MM.1S (cell line): ENCODE data around the gene CYTH1.

Source experiments
- DNase-seq: peaks from one replicate; pipeline ENCODE4 v3.0.0-alpha.2; 2015
- H2AFZ ChIP-seq: fragments of 300-600 bp; sonication (generic); 2 replicates; pipeline ENCODE4 v1.6.0; 2016; ENCODE audit warnings: antibody characterized with exemption, low read length
- H3F3A ChIP-seq: fragments of 300-600 bp; sonication (generic); 2 replicates; pipeline ENCODE4 v1.6.1; 2016; ENCODE audit warnings: mild to moderate bottlenecking, antibody characterized with exemption, low read length, moderate library complexity, mixed read lengths; ENCODE audit not compliant: insufficient read depth
- H3K27ac ChIP-seq: fragments of 300-600 bp; sonication (generic); 2 replicates; pipeline ENCODE4 v1.5.1; 2016; ENCODE audit warnings: mild to moderate bottlenecking, low read length
- H3K27me3 ChIP-seq: fragments of 300-600 bp; sonication (generic); replicated peaks from 2 replicates; pipeline ENCODE4 v1.6.0; 2016; ENCODE audit warnings: low read length; ENCODE audit not compliant: insufficient read depth
- H3K36me3 ChIP-seq: fragments of 300-600 bp; sonication (generic); replicated peaks from 2 replicates; pipeline ENCODE4 v1.6.1; 2016; ENCODE audit warnings: mild to moderate bottlenecking, low read length, mixed read lengths; ENCODE audit not compliant: insufficient read depth
- H3K4me1 ChIP-seq: fragments of 300-600 bp; sonication (generic); 2 replicates; pipeline ENCODE4 v1.6.1; 2016; ENCODE audit warnings: low read length, mixed read lengths
- H3K4me2 ChIP-seq: fragments of 300-600 bp; sonication (generic); 2 replicates; pipeline ENCODE4 v1.6.0; 2016; ENCODE audit warnings: low read depth, low read length
- H3K4me3 ChIP-seq: fragments of 300-600 bp; sonication (generic); 2 replicates; pipeline ENCODE4 v1.5.1; 2016; ENCODE audit warnings: low read length, mixed read lengths
- H3K79me2 ChIP-seq: fragments of 300-600 bp; sonication (generic); 2 replicates; pipeline ENCODE4 v1.6.1; 2016; ENCODE audit warnings: mixed run types, low read length, mixed read lengths
- H3K9ac ChIP-seq: fragments of 300-600 bp; sonication (generic); 2 replicates; pipeline ENCODE4 v1.6.1; 2016; ENCODE audit warnings: low read length, mixed read lengths
- H3K9me2 ChIP-seq: fragments of 300-600 bp; sonication (generic); replicated peaks from 2 replicates; pipeline ENCODE4 v1.6.1; 2016; ENCODE audit warnings: mild to moderate bottlenecking, low read length, mixed read lengths; ENCODE audit not compliant: insufficient read depth
- H3K9me3 ChIP-seq: fragments of 300-600 bp; sonication (generic); replicated peaks from 2 replicates; pipeline ENCODE4 v1.6.1; 2016; ENCODE audit warnings: mild to moderate bottlenecking, low read length, mixed read lengths; ENCODE audit not compliant: insufficient read depth
- H4K20me1 ChIP-seq: fragments of 300-600 bp; sonication (generic); 2 replicates; pipeline ENCODE4 v1.6.1; 2016; ENCODE audit warnings: mild to moderate bottlenecking, low read length, moderate library complexity, mixed read lengths; ENCODE audit not compliant: insufficient read depth
- CTCF ChIP-seq: fragments of 300-600 bp; sonication (generic); IDR thresholded peaks from 2 replicates; pipeline ENCODE4 v1.5.1; 2016; ENCODE audit warnings: antibody characterized with exemption, low read length, mixed read lengths
- EZH2 ChIP-seq: fragments of 300-600 bp; sonication (generic); optimal IDR thresholded peaks from 2 replicates; pipeline ENCODE3; 2017; ENCODE audit warnings: low read depth, mild to moderate bottlenecking, antibody characterized with exemption, low read length, mixed read lengths
- EZH2phosphoT487 ChIP-seq: fragments of 300-600 bp; sonication (generic); IDR thresholded peaks from 2 replicates; pipeline ENCODE4 v1.6.1; 2018; ENCODE audit warnings: antibody characterized with exemption, low read length

CYTH1 gene

DNA sequence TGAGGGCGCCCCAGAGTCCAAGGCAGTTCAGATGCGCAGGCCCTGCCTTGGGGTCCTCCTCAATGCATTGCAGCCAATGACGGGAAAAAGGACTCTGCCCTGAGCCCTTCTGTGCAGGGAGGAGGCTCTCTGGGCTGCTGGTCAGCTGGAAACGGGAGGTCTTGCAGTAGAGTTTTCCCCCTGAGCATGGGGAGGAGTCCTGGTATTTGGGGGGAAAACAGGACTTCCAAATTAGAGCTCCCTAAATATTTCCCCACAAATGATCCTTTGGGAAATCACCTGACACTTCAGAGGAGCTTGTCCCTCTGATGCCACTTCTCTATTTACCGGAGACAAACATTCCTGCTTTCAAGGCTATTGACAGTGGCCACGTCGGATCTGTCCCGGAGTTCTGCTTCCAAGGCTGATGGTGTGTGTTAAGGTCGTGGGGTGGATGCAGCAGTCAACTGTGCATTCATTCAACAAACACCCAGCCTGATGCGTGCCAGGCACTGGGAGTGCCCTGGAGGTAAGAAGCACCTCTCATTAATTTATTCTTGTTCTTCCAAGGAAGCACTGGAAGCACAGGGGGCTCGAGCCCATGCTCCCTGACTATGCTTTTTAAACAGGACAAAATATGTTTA, 131.9 kb downstream of the CYTH1 start:
- no peak for DNase-seq
- Histone ChIP-seq H3K36me3 (no peaks in the 10 kb centered on the region), H4K20me1 (no peaks in the 10 kb centered on the region), H3K9ac (no peak overlapping the region), H3K79me2 (no peaks in the 10 kb centered on the region), H3K4me3 (no peak overlapping the region), H3K9me2 (no peaks in the 10 kb centered on the region), H3K9me3 (no peaks in the 10 kb centered on the region), H3K27ac (no peak overlapping the region), H3F3A (peaks cover 3% of the 10 kb centered on the region; the same call in 1 of the 2 replicates), H3K27me3 (no peaks in the 10 kb centered on the region), H2AFZ (no peak overlapping the region), H3K4me2 (no peak overlapping the region), H3K4me1 (peaks cover 7% of the 10 kb centered on the region; the same call in 1 of the 2 replicates)
- TF ChIP-seq EZH2 (no peak), EZH2phosphoT487 (no peak), CTCF (no peak)

DNA sequence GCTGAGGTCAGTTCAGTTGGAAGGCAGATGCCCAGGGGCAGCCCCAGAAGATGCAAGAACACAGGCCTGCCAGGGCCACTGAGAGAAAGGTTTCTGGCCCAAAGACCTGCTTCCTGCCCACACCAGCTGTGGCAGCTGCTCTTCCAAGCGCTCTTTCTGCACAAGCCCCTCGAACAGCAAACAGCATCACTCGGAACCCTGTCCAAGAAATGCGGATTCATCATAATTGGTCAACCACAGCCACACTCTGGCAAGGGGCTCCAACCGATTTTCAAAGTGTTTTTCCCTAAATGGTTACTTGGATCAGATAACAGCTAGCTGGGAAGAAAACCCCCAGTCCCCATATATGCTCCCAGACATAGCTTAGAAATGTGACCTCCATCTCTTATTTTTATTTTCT, 133.8 kb downstream of the CYTH1 start:
- peaks cover 3% of the 10 kb centered on the region; the same call in 1 of the 2 replicates for H3F3A ChIP-seq
- no peak overlapping the region for H3K4me3 ChIP-seq
- peaks cover 7% of the 10 kb centered on the region; the same call in 1 of the 2 replicates for H3K4me1 ChIP-seq
- H3K9me2 ChIP-seq, result no peaks in the 10 kb centered on the region
- TF ChIP-seq EZH2 (no peak), CTCF (no peak), EZH2phosphoT487 (no peak)
- no peak overlapping the region for H3K9ac ChIP-seq
- H3K4me2 ChIP-seq, result no peak overlapping the region
- no peaks in the 10 kb centered on the region for H3K27me3 ChIP-seq
- no peaks in the 10 kb centered on the region for H3K9me3 ChIP-seq
- DNase-seq, result no peak
- no peaks in the 10 kb centered on the region for H3K79me2 ChIP-seq
- no peaks in the 10 kb centered on the region for H4K20me1 ChIP-seq
- no peaks in the 10 kb centered on the region for H3K36me3 ChIP-seq
- H3K27ac ChIP-seq, result no peak overlapping the region
- H2AFZ ChIP-seq, result no peak overlapping the region

GRCh38 chr17:78647032-78647431, 135.0 kb downstream of the CYTH1 start:
- no peak for DNase-seq
- H3K27me3 ChIP-seq, result no peaks in the 10 kb centered on the region
- no peaks in the 10 kb centered on the region for H3K79me2 ChIP-seq
- no peaks in the 10 kb centered on the region for H3K36me3 ChIP-seq
- no peak overlapping the region for H2AFZ ChIP-seq
- H3K9me2 ChIP-seq, result no peaks in the 10 kb centered on the region
- no peaks in the 10 kb centered on the region for H3K9me3 ChIP-seq
- H3F3A ChIP-seq, result peaks cover 3% of the 10 kb centered on the region; the same call in 1 of the 2 replicates
- H3K4me1 ChIP-seq, result peaks cover 7% of the 10 kb centered on the region; the same call in 1 of the 2 replicates
- H4K20me1 ChIP-seq, result no peaks in the 10 kb centered on the region
- H3K4me3 ChIP-seq, result no peak overlapping the region
- no peak overlapping the region for H3K4me2 ChIP-seq
- H3K9ac ChIP-seq, result no peak overlapping the region
- no peak overlapping the region for H3K27ac ChIP-seq
- TF ChIP-seq EZH2 (no peak), CTCF (no peak), EZH2phosphoT487 (no peak)
